Thymus (tissue), 11 donors: ENCODE measurements around the gene TDRD9. TPM values are rescaled to one million over a fixed set of nuclear protein-coding genes. Genes with fewer than 3 reads are reported as not detected.

ENCODE experiments used
- DNase-seq, 9 donors: peaks; one replicate each; pipeline ENCODE4 v3.0.0-alpha.2; 2013; ENCODE audit warnings: low spot score in 9 of 9, low read depth in 6 of 9, missing footprints in 1 of 9
- H3K27ac ChIP-seq, 2 donors: one replicate each; pipeline ENCODE4 v1.5.1; 2013; ENCODE audit warnings: control low read depth in 1 of 2, low read depth in 1 of 2, low read length in 1 of 2, mild to moderate bottlenecking in 1 of 2, moderate library complexity in 1 of 2
- H3K27me3 ChIP-seq, 2 donors: one replicate each; pipeline ENCODE4 v1.5.1; 2013; ENCODE audit warnings: low read length in 1 of 2; ENCODE audit not compliant: control insufficient read depth in 2 of 2, insufficient read depth in 1 of 2
- H3K36me3 ChIP-seq, 2 donors: one replicate each; pipeline ENCODE4 v1.5.1; 2013; ENCODE audit warnings: low read length in 1 of 2, mild to moderate bottlenecking in 1 of 2, moderate library complexity in 1 of 2; ENCODE audit not compliant: control insufficient read depth in 2 of 2, insufficient read depth in 2 of 2
- H3K4me1 ChIP-seq, 2 donors: one replicate each; pipeline ENCODE4 v1.5.1; 2013; ENCODE audit warnings: low read length in 2 of 2; ENCODE audit not compliant: control insufficient read depth in 2 of 2, insufficient read depth in 2 of 2
- H3K4me3 ChIP-seq, 2 donors: one replicate each; pipeline ENCODE4 v1.5.1; 2013; ENCODE audit warnings: low read length in 2 of 2, control low read depth in 1 of 2, mild to moderate bottlenecking in 1 of 2
- H3K9me3 ChIP-seq, 2 donors: one replicate each; pipeline ENCODE4 v1.5.1; 2013; ENCODE audit warnings: low read length in 1 of 2, mild to moderate bottlenecking in 1 of 2; ENCODE audit not compliant: control insufficient read depth in 2 of 2, insufficient read depth in 1 of 2
- WGBS: extraction: QIAGEN DNeasy Blood & Tissue Kit; methylation state at CpG from one replicate; pipeline ENCODE4 v1.1.7; 2013; 5-methylcytosine and 5-hydroxymethylcytosine counted together
- polyA plus RNA-seq: library from polyadenylated mRNA; stranded (reverse); fragments of 200-250 nt; gene quantifications from one replicate; pipeline ENCODE4 v1.2.3, GENCODE V29; 2013
- total RNA-seq: library from RNA; stranded (reverse); fragments of 120-200 nt; gene quantifications from one replicate; pipeline ENCODE4 v1.2.4, GENCODE V29; 2013
- donor health status: healthy.

TDRD9 gene
- total and polyA plus RNA-seq, 2 donors: 0.76 to 3.8 TPM

GRCh38 chr14:104085889-104086201 is 157.6 kb downstream of the TDRD9 start:
- peaks cover 3 to 47% of the 10 kb centered on the region in 2 donors for H3K27me3 ChIP-seq
- H3K4me3 ChIP-seq: no peak overlapping the region
- H3K27ac ChIP-seq: no peak overlapping the region
- DNase-seq: no peak
- H3K4me1 ChIP-seq: no peaks in the 10 kb centered on the region
- no peaks in the 10 kb centered on the region for H3K36me3 ChIP-seq
- no peaks in the 10 kb centered on the region for H3K9me3 ChIP-seq
- 47% methylated on average over 29 of the region's 29 CpGs for WGBS

DNA sequence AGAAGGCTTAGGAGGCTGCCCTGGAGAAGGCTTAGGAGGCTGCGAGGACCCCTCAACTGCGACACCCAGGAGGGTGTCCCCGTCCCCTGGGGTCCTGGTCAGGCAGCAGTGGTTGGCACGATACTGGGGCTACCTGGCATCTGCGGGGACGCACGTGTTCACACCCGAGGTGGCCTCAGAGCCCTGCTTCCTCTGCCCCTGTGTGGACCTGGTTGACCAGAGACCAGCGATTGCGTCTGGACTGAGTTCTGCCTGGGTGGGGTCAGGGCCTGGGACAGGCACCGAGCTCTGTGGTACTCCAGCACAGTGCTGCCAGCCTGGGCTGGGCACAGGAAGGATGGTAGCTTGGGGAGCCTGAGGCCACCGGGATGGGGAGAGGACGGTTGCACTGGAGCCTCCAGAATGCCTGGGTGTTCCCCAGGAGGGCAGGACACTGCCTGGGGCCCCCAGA is 158.0 kb downstream of the TDRD9 start:
- DNase-seq: no peak
- no peak overlapping the region for H3K4me3 ChIP-seq
- H3K4me1 ChIP-seq: no peaks in the 10 kb centered on the region
- H3K36me3 ChIP-seq: no peaks in the 10 kb centered on the region
- no peaks in the 10 kb centered on the region for H3K9me3 ChIP-seq
- H3K27me3 ChIP-seq: peaks cover 3 to 47% of the 10 kb centered on the region in 2 donors
- WGBS: 87% methylated on average over 13 of the region's 13 CpGs
- H3K27ac ChIP-seq: no peak overlapping the region

DNA sequence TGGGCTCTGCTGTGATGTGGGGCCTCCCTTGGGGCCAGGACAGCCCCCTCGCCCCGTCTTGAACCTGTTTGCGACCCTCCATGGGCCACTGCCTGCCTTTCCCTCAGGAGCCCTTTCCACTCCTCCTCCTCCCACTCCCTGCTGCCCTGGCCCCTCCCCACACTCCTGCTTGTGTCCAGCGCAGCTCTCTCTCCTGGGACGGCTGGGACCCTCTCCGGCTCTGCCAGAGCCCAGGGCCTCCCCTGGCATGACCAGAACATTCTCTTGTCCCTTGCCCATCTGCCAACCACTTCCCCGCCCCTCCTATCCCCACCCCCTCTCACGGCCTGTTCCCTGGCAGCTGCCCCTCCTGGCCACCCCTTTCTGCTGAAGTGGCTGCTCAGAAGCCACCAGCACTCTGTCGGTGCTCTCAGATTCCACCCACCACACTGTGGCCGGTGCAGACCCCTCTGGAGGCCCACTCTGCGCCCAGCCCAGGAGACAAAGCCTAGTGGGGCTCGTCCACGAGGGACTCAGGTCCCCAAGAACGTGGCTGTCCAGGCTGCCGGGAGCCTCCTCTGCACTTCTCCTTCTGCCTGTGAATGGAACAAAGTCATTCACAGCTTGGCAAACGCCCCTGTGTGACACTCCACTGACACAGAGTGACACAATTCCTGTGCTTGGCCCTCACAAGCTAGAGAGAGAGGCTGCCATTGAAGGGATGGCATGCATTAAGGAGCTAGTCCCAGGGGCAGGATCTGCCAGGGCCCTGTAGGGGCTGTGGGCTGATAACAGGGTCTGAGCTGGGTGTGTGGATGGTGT is 158.6 kb downstream of the TDRD9 start:
- H3K27ac ChIP-seq: no peak overlapping the region
- H3K4me1 ChIP-seq: no peaks in the 10 kb centered on the region
- no peak for DNase-seq

DNA sequence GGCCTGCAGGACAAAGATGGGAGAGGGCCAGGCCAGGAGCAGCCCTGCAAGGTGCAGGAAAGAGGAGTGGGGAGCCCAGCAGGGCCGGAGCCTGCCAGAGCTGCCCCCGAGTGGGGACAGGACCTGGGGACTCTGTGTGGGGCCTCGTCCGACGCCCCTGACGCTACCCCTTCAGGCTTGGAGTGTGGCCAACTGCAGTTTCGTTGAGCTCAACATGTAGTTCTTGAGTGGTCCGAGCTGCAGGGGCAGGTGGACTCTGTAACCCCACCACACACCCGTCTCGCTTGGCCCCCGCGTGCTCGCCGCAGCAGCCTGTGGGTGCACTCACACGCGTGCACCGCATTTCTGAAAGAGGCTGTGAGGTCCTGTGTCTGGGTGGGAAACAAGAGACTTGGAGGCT is 159.2 kb downstream of the TDRD9 start:
- peaks cover 3 to 43% of the 10 kb centered on the region in 2 donors for H3K27me3 ChIP-seq
- 95% methylated on average over 17 of the region's 17 CpGs for WGBS
- no peaks in the 10 kb centered on the region for H3K4me1 ChIP-seq
- H3K4me3 ChIP-seq: no peak overlapping the region
- no peaks in the 10 kb centered on the region for H3K36me3 ChIP-seq
- no peak for DNase-seq
- no peaks in the 10 kb centered on the region for H3K9me3 ChIP-seq
- no peak overlapping the region for H3K27ac ChIP-seq

More for the DNA sequence above, 158.6 kb downstream of the TDRD9 start:
- no peak overlapping the region for H3K4me3 ChIP-seq
- 86% methylated on average over 16 of the region's 16 CpGs for WGBS
- H3K9me3 ChIP-seq: no peaks in the 10 kb centered on the region
- peaks cover 3 to 47% of the 10 kb centered on the region in 2 donors for H3K27me3 ChIP-seq
- H3K36me3 ChIP-seq: no peaks in the 10 kb centered on the region

DNA sequence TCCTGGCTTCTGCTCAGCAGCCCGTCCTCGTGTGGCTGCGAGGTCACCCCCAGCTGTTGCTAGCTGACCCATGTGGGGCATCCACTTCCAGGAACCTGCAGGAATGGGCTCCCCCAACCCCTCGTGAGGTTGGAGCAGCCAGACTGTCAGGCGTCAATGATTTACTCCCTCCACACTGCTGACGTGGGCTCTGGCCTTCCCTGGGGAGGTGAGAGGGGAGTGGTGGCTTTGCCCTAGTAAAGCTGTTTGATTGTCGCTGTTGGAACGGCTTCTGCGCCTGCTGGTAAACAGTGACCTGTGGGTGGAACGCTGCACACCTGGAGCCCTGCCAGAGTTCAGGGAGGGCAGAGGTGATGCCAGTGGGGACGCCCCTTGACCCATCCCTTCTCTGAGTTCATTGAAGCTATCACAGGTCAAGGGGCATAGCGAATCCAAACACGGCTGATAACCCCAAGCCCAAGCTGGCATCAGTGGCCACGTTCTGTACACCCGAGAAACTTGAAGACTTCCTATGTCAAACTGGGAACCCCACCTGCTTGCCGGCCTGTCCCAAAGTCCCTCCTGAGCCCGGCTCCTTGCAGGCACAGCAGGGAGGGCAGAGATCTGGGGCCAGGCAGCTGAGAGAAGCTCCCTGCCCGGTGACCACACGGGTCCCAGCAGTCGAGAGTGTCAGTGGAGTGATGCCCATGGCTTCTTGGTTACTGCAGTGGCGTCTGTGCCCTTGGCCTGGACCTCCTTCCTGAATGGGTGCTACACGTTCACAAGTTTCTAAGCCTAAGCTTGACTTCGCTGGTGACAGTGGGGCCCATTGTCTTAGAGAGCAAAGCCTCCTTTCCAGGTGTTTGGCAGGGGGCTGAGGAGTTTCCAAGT is 160.0 kb downstream of the TDRD9 start:
- no peaks in the 10 kb centered on the region for H3K4me1 ChIP-seq
- no peaks in the 10 kb centered on the region for H3K9me3 ChIP-seq
- no peak overlapping the region for H3K4me3 ChIP-seq
- no peak for DNase-seq
- H3K36me3 ChIP-seq: no peaks in the 10 kb centered on the region
- H3K27ac ChIP-seq: no peak overlapping the region
- peaks cover 3 to 38% of the 10 kb centered on the region in 2 donors for H3K27me3 ChIP-seq
- 90% methylated on average over 23 of the region's 23 CpGs for WGBS

- H3K27me3 ChIP-seq: peaks cover 3 to 23% of the 10 kb centered on the region in 2 donors
These were observed 162.0 kb downstream of the TDRD9 start for GRCh38 chr14:104090071-104090748.

GRCh38 chr14:104091061-104091926 is 163.0 kb downstream of the TDRD9 start:
- Histone ChIP-seq H3K36me3 (no peaks in the 10 kb centered on the region), H3K4me3 (no peak overlapping the region), H3K4me1 (no peaks in the 10 kb centered on the region), H3K27ac (no peak overlapping the region), H3K9me3 (no peaks in the 10 kb centered on the region), H3K27me3 (peaks cover 0 to 15% of the 10 kb centered on the region in 2 donors)
- WGBS: 80% methylated on average over 26 of the region's 26 CpGs
- no peak for DNase-seq

More at GRCh38 chr14:104090071-104090748, 162.0 kb downstream of the TDRD9 start:
- no peaks in the 10 kb centered on the region for H3K4me1 ChIP-seq
- no peak for DNase-seq
- H3K36me3 ChIP-seq: no peaks in the 10 kb centered on the region
- H3K9me3 ChIP-seq: no peaks in the 10 kb centered on the region
- WGBS: 94% methylated on average over 20 of the region's 20 CpGs
- no peak overlapping the region for H3K4me3 ChIP-seq
- no peak overlapping the region for H3K27ac ChIP-seq

GRCh38 chr14:104091927-104092771 is 163.9 kb downstream of the TDRD9 start:
- DNase-seq: no peak
- Histone ChIP-seq H3K36me3 (no peaks in the 10 kb centered on the region), H3K27me3 (peaks cover 0 to 7% of the 10 kb centered on the region in 2 donors), H3K27ac (no peak overlapping the region), H3K4me3 (no peak overlapping the region), H3K4me1 (no peaks in the 10 kb centered on the region), H3K9me3 (no peaks in the 10 kb centered on the region)
- WGBS: 86% methylated on average over 23 of the region's 23 CpGs
